GM19438 (cell line): ENCODE results near the gene GPR108.
"Not testable (repeated sequence)": the region's sequence is repeated elsewhere in the genome, so short reads cannot be mapped to it uniquely, and the experiment has no call there.

Experiments
- ATAC-seq: cut with Tn5 transposase; IDR thresholded peaks from one replicate; pipeline ENCODE4 v1.9.1; 2021; ENCODE audit warnings: low read depth; ENCODE audit not compliant: unreplicated experiment

GPR108 gene

GRCh38 chr19:6709549-6709948 lies 27.8 kb downstream of the GPR108 start:
- no peak for ATAC-seq

GRCh38 chr19:6708913-6709312 lies 28.5 kb downstream of the GPR108 start:
- ATAC-seq = not testable (repeated sequence)

GRCh38 chr19:6708346-6708745 lies 29.0 kb downstream of the GPR108 start:
- ATAC-seq = no peak

GRCh38 chr19:6707658-6708018 lies 29.7 kb downstream of the GPR108 start:
- ATAC-seq = no peak

- no peak for ATAC-seq
These were observed 30.2 kb downstream of the GPR108 start for GRCh38 chr19:6707011-6707657.

GRCh38 chr19:6706633-6706958 lies 30.8 kb downstream of the GPR108 start:
- ATAC-seq = no peak

- ATAC-seq = no peak
These were observed 31.3 kb downstream of the GPR108 start for GRCh38 chr19:6705931-6706632.

- ATAC-seq = no peak
These were observed 36.6 kb downstream of the GPR108 start for GRCh38 chr19:6700586-6701316.

GRCh38 chr19:6699935-6700334 lies 37.4 kb downstream of the GPR108 start:
- no peak for ATAC-seq

GRCh38 chr19:6697291-6697690 lies 40.1 kb downstream of the GPR108 start:
- no peak for ATAC-seq

- ATAC-seq = no peak
These were observed 41.0 kb downstream of the GPR108 start for GRCh38 chr19:6696239-6696820.

GRCh38 chr19:6694147-6694815 lies 43.1 kb downstream of the GPR108 start:
- ATAC-seq = no peak

- no peak for ATAC-seq
These were observed 43.7 kb downstream of the GPR108 start for GRCh38 chr19:6693681-6694080.

- no peak for ATAC-seq
These were observed 44.3 kb downstream of the GPR108 start for GRCh38 chr19:6693056-6693471.

GRCh38 chr19:6692027-6692426 lies 45.4 kb downstream of the GPR108 start:
- ATAC-seq = no peak

GRCh38 chr19:6691342-6691741 lies 46.0 kb downstream of the GPR108 start:
- no peak for ATAC-seq

GRCh38 chr19:6690160-6690885 lies 47.1 kb downstream of the GPR108 start:
- ATAC-seq = no peak

GRCh38 chr19:6687114-6687513 lies 50.3 kb downstream of the GPR108 start:
- ATAC-seq = no peak

- ATAC-seq = no peak
These were observed 50.8 kb downstream of the GPR108 start for GRCh38 chr19:6686628-6686975.

GRCh38 chr19:6685962-6686627 lies 51.3 kb downstream of the GPR108 start:
- no peak for ATAC-seq
